Right kidney (tissue), 9 donors: ENCODE measurements around the gene IQCM.

Source experiments
- DNase-seq: peaks from one replicate; pipeline ENCODE4 v3.0.0-alpha.2; 2016
- long read RNA-seq, 8 donors: transcript quantifications; one replicate each; lab custom pipeline, GENCODE V29; 2026

Gene IQCM, protein sequence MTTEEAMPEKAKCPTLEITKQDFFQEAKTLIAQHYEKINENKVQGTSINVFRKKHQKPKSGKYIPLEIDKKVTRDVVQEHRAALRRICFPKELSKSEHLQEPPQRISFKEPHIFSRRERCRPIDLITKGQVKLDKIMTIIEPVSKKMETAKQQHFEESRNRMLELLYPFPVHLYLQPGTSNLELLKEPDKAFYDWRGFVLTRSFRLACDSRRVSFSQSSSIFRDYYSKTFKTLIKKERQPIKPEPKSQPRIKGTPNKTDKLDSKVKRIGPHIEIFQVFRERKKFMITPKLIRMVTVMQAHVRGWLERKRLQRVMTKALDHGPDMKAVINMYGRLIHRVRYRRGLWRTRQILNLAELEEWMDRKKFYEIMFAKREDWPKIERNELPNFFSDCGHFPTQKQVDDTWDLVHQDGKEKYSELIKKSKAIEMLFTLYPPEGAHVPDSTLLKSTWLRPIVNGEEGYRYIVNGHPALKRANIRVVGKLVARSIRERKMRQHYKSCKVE
- long read RNA-seq, donor 1, result 0 reads
- long read RNA-seq, donor 2, result 0 reads
- long read RNA-seq, donor 3, result 0 reads
- long read RNA-seq, donor 4, result 0 reads
- long read RNA-seq, donor 5, result 0 reads
- long read RNA-seq, donor 6, result 0 reads
- long read RNA-seq, donor 7, result 0 reads
- long read RNA-seq, donor 8, result 0 reads

DNA sequence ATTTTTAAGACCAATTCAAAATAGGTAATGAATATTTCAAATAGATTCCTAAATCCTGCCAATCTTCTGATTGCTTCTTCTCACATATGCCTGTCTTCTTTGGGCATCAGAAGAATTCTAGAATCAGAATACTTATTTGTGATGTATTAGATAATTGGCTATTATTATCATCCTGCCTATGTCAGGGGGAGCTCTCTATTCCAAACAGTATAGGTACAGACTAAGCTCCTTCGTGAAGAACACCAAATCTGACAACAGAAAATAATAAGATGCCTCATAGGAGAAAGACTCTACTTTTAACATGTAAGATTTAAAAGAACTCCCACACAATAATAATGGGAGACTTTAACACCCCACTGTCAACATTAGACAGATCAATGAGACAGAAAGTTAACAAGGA is at the start of gene IQCM:
Gene IQCM, minus strand, starts transcription at position 101 of the 400 bp plus-strand sequence. CDS start 73,152 bp downstream, outside the sequence.
- DNase-seq, result no peak

DNA sequence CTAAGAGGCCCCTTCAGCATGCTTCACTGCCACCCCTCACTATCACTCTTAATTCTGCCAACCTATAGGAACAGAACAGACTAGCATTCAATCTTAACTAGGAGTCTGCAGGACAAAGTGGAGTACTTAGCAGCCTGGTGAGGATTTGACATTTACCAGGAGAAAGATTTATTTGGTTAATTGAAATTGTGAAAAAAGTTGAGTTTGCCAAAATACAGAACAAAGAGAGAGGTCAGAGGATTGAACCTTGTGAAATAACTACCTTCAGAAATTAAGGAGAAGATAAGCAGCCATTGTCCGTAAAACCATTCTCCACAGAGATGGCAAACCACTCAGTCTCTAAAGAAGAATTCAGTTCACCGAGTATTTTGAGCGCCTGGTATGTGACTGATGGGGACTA is 41.8 kb upstream of the IQCM start:
- no peak for DNase-seq

- DNase-seq, result no peak
Observed at GRCh38 chr4:149845743-149846142, 30.1 kb upstream of the IQCM start.

DNA sequence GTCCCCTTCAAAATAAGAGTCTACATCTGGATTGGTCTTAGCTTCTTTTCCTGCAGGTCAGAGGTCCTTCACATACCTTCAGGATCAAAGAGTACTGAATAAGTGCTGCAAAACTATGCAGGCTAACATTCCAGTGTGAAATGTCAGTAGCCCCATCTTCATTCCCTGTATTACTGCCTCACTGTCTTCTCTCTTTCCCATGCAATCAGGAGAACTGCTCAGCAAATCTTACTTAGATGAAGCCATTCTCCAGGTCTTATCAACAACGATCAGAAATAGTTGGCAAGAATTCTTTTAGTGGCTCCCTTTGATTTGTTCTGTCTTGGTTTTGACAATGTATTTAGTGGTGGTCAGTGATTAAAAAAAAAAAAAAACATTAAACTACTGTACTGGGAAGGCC is 26.0 kb upstream of the IQCM start:
- DNase-seq, result no peak

- no peak for DNase-seq
Observed at GRCh38 chr4:149838036-149838435, 22.4 kb upstream of the IQCM start.

- DNase-seq, result no peak
Observed at GRCh38 chr4:149836546-149836945, 20.9 kb upstream of the IQCM start.

- DNase-seq, result no peak
Observed at GRCh38 chr4:149835280-149835679, 19.6 kb upstream of the IQCM start.

- DNase-seq, result no peak
Observed at GRCh38 chr4:149831656-149832208, 16.1 kb upstream of the IQCM start.

DNA sequence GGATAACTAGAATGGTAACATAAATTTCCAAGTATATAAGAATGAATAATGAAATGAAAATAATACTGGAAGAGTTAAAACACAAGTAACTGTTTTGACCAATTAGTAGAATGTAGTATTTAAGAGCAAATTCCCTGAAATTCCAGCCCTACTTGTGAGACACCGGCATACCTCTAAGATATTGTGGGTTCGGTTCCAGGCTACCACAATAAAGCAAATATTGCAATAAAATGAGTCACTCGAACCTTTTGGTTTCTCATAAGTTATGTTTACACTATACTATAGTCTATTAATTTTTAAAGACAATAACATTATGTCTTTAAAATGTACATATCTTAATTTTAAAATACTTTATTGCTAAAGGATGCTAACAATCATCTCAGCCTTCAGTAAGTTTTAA is 15.2 kb upstream of the IQCM start:
- no peak for DNase-seq

DNA sequence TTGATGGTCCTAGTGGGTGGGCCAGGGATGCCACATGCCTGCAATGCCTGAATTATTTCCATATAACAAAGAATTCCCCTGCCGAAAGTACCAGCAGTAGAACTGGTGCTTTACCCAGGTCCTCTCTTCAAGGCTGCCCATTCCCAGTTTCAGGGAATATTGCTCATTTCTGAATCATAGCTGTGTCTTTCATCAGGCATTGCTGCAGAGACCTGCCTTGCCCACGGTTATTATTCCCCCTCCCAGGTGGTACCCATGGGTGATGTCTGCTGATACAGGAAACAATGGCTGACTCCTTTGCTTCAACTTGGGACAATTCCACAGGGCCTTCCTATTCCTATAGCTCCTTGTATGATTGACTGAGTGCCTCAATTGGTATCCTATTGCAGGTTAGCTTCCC is 9.7 kb upstream of the IQCM start:
- DNase-seq, result no peak

DNA sequence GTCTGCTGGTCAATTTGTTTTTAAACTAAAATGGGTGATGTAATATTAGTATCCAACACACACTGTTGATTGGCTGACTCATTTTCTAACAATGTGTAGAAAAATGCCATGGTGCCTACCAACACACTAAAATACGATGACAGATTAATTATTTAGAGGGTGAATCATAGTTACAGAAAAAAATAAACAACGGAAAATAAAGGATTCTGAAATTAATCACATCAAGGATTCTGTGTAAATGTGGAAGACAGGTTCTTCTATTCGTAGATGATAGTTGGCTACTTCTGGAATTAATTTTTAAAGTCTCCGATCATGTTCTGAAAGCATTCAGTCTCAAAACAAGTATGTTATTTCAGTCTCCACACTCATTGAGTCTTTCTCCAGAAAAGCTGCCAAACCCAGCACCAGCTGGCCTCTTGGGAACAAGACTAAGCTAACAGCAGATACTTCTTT is 8.2 kb upstream of the IQCM start:
- DNase-seq, result no peak

DNA sequence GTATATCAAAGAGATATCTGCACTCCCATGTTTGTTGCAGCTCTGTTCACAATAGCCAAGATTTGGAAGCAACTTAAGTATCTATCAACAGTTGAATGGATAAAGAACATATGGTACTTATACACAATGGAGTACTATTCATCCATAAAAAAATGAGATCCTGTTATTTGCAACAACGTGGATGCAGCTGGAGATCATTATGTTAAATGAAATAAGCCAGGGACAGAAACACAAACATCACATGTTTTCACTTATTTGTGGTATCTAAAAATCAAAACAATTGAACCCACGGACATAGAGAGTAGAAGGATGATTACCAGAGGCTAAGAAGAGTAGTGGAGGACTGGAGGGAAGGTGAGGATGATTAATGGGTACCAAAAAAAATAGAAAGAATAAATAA is 14.2 kb downstream of the IQCM start:
- no peak for DNase-seq

- no peak for DNase-seq
Observed at GRCh38 chr4:149799546-149799945, 16.1 kb downstream of the IQCM start.

- no peak for DNase-seq
Observed at GRCh38 chr4:149796381-149796780, 19.3 kb downstream of the IQCM start.

DNA sequence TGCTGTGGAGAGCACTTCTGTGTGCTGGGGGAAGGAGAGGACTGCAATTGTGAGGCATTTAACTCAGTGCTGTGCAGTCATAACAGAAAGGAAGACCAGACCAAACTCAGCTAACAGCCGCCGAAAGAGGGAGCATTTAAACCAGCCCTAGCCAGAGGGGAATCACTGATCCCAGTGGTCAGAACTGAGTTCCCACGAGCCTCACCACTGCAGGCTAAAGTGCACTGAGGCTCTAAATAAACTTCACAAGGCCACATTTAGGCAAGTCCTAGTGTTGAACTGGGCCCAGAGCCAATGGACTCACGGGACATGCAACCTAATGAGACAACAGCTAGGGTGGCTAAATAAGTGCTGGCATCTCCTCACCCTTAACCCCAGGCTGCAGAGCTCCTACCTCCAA is 20.4 kb downstream of the IQCM start:
- DNase-seq, result no peak

DNA sequence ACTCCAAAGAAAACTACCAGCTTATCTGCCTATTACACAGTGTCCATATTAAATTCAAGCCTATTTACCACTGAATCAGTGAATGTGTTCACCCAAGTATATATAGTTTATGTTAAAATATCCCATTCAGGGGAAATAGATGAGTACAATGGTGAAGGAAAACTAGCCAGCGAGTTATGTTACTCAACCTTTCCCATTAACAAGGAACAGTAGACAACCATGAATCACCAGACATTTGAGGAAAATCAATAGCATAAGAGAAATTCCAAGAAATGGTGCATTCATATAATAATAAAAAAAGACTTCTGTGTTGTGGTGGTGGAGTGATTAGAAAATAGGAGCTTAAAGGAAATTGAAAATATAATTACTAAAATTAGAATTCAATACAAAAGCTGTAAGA is 21.3 kb downstream of the IQCM start:
- no peak for DNase-seq

GRCh38 chr4:149793459-149793858 is 22.2 kb downstream of the IQCM start:
- DNase-seq, result no peak

- no peak for DNase-seq
Observed at GRCh38 chr4:149791851-149792250, 23.8 kb downstream of the IQCM start.

DNA sequence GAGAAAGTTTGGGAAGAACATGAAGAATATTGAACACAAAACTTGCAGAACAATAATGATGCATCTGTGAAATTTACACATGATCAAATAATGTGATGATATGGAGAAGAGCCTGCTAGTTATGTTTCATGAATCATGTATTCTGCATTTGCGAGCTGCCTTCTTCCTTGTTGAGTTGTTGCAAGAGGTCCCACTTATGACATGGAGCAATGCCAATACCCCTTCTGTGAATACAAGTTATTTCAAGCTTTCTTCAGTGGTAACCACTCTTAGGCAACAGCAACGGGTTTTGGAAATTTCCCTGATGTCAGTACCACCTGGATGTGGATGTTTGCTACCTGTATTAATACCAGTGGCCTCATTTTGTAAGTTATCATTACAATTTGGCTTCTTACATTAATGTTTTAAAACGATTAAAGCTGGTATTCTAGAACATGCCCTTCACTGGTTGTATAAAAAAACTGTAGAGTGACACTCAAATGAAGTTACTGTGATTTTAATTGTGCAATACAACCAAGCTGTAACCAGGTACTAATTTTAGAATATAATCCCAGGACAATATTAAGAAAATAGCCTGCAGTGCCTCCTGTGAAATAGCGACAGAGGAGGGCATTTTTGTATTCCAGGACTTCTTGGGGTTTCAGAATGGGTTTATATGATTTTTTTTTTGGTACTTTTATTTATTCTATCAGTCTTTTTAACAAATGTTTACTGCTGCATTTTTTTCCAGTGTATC is 25.3 kb downstream of the IQCM start:
- DNase-seq, result no peak

GRCh38 chr4:149788300-149788699 is 27.3 kb downstream of the IQCM start:
- DNase-seq, result no peak

DNA sequence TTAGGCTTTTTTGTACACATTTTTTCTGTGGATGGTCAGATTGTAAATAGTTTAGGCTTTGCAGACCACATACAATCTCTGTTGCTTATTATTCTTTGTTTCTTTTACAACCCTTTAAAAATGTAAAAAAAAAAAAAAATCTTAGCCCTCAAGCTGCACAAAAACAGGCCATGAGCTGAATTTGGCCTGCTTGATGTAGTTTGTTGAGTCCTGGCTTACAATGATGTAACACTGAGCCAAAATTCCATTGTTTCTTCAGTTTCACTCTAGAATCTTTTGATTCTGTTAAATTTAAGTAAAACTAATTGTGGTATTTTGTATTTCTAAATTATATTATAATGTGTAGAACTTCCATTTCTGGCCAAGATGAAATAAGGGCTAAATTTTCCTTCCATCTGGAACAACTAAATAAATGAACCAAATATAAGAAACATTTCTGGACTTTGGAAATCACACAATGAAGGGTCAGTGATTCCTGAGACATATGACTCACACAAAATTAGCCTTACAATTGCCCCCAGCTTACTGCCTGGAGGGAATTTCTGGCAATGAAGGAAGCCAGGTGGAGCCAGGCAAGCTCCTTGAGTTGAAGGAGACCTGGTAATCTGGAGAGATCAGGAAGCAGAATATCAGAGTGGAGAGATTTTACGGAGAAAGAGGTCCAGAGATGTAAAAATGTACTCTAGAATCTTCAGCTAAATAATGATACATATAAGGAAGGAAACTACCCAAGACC is 29.8 kb downstream of the IQCM start:
- DNase-seq, result no peak

GRCh38 chr4:149784018-149784417 is 31.6 kb downstream of the IQCM start:
- no peak for DNase-seq
